ENCODE data around the gene CMIP. TPM values are rescaled to one million over a fixed set of nuclear protein-coding genes. Genes with fewer than 3 reads are reported as not detected.

The CMIP gene
- total RNA-seq, 1 experiment from 2014 or later: 25.7 TPM

GRCh38 chr16:81461243-81461642 is 16.6 kb downstream of the CMIP start:
- Histone ChIP-seq H3F3A (ENCODE audit: low read length, unreplicated experiment) (no peaks in the 10 kb centered on the region), H3K27me3 (ENCODE audit: low read length) (no peaks in the 10 kb centered on the region), H3K4me1 (ENCODE audit: insufficient read depth, low read length) (no peaks in the 10 kb centered on the region; the same call in 1 of the 2 replicates), H3K79me2 (ENCODE audit: low read length) (peaks cover 100% of the 10 kb centered on the region), H4K20me1 (ENCODE audit: low read length) (peaks cover 81% of the 10 kb centered on the region), H3K9me3 (ENCODE audit: low read length) (no peaks in the 10 kb centered on the region), H3K4me2 (ENCODE audit: low read length) (no peak overlapping the region), H3K9me2 (replicated peaks; ENCODE audit: low read length) (no peaks in the 10 kb centered on the region), H2AFZ (ENCODE audit: low read length) (no peak overlapping the region), H3K4me3 (ENCODE audit: low read length) (no peak overlapping the region), H3K9ac (ENCODE audit: low read length) (no peak overlapping the region), H3K36me3 (ENCODE audit: low read depth, low read length) (peaks cover 11% of the 10 kb centered on the region), H3K27ac (ENCODE audit: low read length) (no peak overlapping the region)
- TF ChIP-seq CTCF (conservative IDR thresholded peaks at IDR 0.05; ENCODE audit: low read depth, low read length): no peak
- no peak for TF ChIP-seq EZH2phosphoT487 (IDR thresholded peaks at IDR 0.05; ENCODE audit: borderline replicate concordance, low read length)
- no peak for TF ChIP-seq EZH2 (IDR thresholded peaks at IDR 0.05; ENCODE audit: low read length, unreplicated experiment)
- CTCF ChIA-PET: no interaction called here
- ATAC-seq (no peak), DNase-seq (no peak)
- intact Hi-C loops (cut with micrococcal nuclease): no loop called here
- no TSS peak for BruUV-seq (replicated peaks)
- POLR2A ChIA-PET (ENCODE audit: unreplicated experiment): no interaction called here

GRCh38 chr16:81461766-81462165 is 17.2 kb downstream of the CMIP start:
- BruUV-seq (replicated peaks): no TSS peak
- DNase-seq: no peak
- Histone ChIP-seq H3K4me1 (ENCODE audit: insufficient read depth, low read length) (no peaks in the 10 kb centered on the region; the same call in 1 of the 2 replicates), H3F3A (ENCODE audit: low read length, unreplicated experiment) (no peaks in the 10 kb centered on the region), H3K27me3 (ENCODE audit: low read length) (no peaks in the 10 kb centered on the region), H3K36me3 (ENCODE audit: low read depth, low read length) (peaks cover 11% of the 10 kb centered on the region), H3K9me2 (replicated peaks; ENCODE audit: low read length) (no peaks in the 10 kb centered on the region), H3K27ac (ENCODE audit: low read length) (no peak overlapping the region), H2AFZ (ENCODE audit: low read length) (no peak overlapping the region), H3K4me3 (ENCODE audit: low read length) (no peak overlapping the region), H3K4me2 (ENCODE audit: low read length) (no peak overlapping the region), H4K20me1 (ENCODE audit: low read length) (peaks cover 81% of the 10 kb centered on the region), H3K9ac (ENCODE audit: low read length) (no peak overlapping the region), H3K79me2 (ENCODE audit: low read length) (peaks cover 100% of the 10 kb centered on the region), H3K9me3 (ENCODE audit: low read length) (no peaks in the 10 kb centered on the region)
- ATAC-seq: no peak
- TF ChIP-seq EZH2 (IDR thresholded peaks at IDR 0.05; ENCODE audit: low read length, unreplicated experiment): no peak
- TF ChIP-seq EZH2phosphoT487 (IDR thresholded peaks at IDR 0.05; ENCODE audit: borderline replicate concordance, low read length): no peak
- TF ChIP-seq CTCF (conservative IDR thresholded peaks at IDR 0.05; ENCODE audit: low read depth, low read length): no peak
- CTCF ChIA-PET: no interaction called here
- intact Hi-C loops (cut with micrococcal nuclease): no loop called here
- POLR2A ChIA-PET (ENCODE audit: unreplicated experiment): no interaction called here

GRCh38 chr16:81462683-81463082 is 18.1 kb downstream of the CMIP start:
- Histone ChIP-seq H3K36me3 (ENCODE audit: low read depth, low read length) (peaks cover 11% of the 10 kb centered on the region), H3K9me3 (ENCODE audit: low read length) (no peaks in the 10 kb centered on the region), H3K9ac (ENCODE audit: low read length) (no peak overlapping the region), H3F3A (ENCODE audit: low read length, unreplicated experiment) (no peaks in the 10 kb centered on the region), H3K9me2 (replicated peaks; ENCODE audit: low read length) (no peaks in the 10 kb centered on the region), H3K27me3 (ENCODE audit: low read length) (no peaks in the 10 kb centered on the region), H3K27ac (ENCODE audit: low read length) (no peak overlapping the region), H4K20me1 (ENCODE audit: low read length) (peaks cover 75% of the 10 kb centered on the region), H3K79me2 (ENCODE audit: low read length) (peaks cover 100% of the 10 kb centered on the region), H3K4me2 (ENCODE audit: low read length) (no peak overlapping the region), H3K4me3 (ENCODE audit: low read length) (no peak overlapping the region), H2AFZ (ENCODE audit: low read length) (no peak overlapping the region), H3K4me1 (ENCODE audit: insufficient read depth, low read length) (no peaks in the 10 kb centered on the region; the same call in 1 of the 2 replicates)
- no TSS peak for BruUV-seq (replicated peaks)
- DNase-seq (no peak), ATAC-seq (no peak)
- intact Hi-C loops (cut with micrococcal nuclease): no loop called here
- no peak for TF ChIP-seq EZH2phosphoT487 (IDR thresholded peaks at IDR 0.05; ENCODE audit: borderline replicate concordance, low read length)
- ChIA-PET CTCF (no interaction called here), POLR2A (ENCODE audit: unreplicated experiment) (no interaction called here)
